AG08395 (cell line): ENCODE data around the gene GAS1.

Experiments used
- DNase-seq: peaks from one replicate; pipeline ENCODE4 v3.0.0; 2012; ENCODE audit warnings: mixed read lengths, low spot score

Gene GAS1, protein sequence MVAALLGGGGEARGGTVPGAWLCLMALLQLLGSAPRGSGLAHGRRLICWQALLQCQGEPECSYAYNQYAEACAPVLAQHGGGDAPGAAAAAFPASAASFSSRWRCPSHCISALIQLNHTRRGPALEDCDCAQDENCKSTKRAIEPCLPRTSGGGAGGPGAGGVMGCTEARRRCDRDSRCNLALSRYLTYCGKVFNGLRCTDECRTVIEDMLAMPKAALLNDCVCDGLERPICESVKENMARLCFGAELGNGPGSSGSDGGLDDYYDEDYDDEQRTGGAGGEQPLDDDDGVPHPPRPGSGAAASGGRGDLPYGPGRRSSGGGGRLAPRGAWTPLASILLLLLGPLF

DNA sequence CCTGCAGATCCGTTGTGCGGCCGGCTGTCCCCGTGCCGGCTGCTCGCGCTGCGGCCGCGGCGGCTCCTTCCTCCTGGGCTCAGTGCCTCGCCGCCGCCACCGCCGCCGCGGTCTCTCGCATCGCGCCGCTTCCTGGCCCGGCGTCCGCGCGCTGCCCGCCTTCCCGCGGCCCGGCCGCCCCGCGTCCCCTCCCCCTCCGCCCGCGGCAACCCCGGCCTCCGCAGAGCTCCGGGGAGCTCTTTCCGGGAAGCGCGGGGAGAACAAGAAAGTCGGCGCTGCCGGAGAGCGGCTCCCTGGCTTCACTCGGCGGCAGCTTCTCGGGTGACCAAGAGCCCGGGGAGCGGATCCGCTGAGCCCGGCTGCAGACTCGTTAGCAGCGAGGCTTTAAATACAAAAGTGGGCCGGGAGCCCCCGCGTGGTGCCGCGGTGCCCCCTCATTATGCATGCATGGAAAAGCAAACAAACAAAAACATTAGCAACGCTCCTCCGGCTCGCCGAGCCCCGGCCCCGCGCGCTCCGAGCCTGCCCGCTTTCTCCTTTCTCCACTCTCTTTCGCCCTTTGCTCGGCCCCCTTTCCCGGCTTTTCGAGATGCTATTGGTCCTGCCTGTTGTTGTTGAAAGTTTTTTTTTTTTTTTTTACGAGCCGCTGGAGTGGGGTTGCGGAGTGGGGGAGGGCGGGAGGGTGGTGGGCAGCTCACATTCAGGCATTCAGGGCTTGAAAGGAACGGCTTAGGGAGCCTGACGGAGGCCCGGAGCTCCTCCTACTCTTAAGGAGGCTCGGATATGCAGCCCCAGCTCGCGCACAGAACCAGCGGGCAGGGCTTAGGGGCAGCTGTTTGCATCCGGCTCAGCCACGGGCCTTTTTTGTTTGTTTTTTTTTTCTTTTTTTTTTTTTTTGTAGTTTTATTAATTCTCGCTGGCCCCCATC is at the start of gene GAS1:
Gene GAS1, minus strand, starts transcription at position 361 of the 928 bp plus-strand sequence. CDS start 727 bp downstream, outside the sequence.
- DNase-seq = peak; percentile 93

DNA sequence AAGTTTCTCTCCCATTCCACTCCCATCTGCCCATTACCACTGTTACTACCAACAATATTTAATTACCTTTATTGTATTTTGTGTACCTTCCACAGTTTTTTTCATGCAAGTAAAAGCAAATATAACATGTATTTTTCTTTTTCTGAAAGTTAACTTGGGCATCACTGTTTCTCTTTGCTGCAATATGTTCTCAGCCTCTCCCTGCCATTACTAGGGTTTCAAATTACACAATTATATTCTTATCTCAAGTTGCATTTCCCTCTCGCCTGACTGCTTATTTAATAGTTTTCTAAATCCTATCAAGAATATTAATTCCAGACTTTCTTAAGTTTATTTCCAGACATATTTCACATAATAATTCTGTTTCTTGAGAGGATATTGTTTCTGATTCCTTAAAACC is 46.9 kb upstream of the GAS1 start:
- no peak for DNase-seq

DNA sequence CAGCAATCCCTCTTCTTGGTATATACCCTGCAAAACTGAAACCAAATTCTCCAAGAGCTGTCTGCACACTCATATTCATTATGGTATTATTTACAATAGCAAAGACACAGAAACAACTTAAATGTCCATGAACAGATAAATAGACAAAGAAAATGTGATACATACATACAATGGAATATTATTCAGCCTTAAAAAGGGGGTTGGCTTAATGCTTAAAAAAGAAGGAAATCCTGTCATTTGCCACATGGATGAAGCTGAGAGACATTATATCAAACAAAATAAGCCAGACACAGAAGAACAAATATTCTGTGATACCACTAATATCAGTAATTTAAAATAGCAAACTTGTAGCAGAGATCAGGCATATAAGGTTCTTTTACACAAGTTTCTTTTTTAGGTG is 46.5 kb upstream of the GAS1 start:
- no peak for DNase-seq

DNA sequence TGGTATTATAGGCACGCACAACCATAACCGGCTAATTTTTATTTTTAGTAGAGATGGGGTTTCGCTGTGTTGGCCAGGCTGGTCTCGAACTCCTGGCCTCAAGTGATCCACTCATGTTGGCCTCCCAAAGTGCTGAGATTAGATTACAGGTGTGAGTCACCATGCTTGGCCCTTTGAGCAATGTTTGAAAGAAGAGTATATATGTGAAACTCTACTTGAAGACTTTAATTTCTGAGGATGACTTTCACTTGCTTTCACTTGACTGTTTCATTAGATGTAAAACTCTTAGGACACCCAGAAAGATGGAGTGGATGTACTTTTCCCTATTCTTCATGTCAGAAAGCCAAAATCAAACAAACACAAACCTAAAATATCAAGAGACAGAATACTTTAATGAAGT is 43.8 kb upstream of the GAS1 start:
- DNase-seq = no peak

DNA sequence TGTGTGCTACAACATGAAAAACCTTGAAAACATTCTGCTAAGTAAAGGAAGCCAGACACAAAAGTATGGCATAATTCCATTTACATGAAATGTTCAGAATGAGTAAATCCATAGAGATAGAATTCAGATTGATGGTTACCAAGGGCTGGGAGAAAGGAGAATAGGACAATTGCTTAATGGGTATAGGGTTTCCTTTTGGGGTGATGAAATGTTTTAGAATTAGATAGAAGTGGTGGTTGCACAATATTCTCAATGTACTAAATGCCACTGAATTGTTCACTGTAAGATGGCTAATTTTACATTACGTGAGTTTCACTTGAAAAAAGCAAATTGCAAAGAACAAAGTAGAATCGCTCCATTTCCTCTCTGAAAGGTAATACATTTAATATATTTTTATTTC is 43.0 kb upstream of the GAS1 start:
- no peak for DNase-seq

DNA sequence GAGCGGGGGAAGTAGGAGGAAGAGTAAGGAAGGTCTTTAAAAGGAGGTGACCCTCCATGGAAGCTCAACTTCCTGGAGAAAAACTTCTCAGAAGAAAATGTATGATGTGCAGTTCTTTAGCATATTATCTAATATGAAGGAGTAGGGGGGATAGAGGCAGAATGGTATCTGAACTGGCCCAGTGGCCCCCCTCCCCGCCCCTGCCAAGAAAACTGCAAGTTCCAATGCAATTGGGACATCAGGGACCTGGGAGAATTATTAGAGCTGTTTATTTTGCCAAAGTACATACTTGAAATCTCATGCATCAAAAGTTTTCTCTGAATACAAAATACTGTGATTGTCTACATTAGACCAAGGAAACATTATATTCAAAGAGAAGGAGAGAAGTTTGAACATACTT is 40.6 kb upstream of the GAS1 start:
- DNase-seq = no peak

DNA sequence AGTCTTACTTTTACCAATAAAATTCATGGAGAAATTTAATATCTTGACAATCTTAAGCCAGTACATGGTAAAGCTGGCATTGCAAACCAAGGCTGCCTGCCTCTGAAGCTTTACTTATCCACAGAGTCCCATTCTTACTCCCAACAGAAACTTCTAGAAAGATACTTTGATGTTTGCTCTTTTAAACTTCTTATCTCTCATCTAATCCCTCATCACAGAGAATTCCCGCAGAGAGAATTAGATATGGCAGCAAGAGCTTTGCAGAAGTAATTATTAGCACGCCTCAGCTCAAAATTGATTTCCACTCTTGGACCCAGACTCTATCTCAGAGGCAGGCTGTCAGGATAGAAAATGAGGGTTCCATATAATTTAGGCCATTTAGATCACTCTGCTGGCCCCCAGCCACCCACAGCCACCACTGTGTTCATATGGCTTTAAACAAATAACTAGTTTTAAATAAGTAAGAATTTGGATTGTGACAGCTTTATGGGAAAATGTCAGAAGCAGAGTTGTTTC is 37.9 kb upstream of the GAS1 start:
- DNase-seq = no peak

DNA sequence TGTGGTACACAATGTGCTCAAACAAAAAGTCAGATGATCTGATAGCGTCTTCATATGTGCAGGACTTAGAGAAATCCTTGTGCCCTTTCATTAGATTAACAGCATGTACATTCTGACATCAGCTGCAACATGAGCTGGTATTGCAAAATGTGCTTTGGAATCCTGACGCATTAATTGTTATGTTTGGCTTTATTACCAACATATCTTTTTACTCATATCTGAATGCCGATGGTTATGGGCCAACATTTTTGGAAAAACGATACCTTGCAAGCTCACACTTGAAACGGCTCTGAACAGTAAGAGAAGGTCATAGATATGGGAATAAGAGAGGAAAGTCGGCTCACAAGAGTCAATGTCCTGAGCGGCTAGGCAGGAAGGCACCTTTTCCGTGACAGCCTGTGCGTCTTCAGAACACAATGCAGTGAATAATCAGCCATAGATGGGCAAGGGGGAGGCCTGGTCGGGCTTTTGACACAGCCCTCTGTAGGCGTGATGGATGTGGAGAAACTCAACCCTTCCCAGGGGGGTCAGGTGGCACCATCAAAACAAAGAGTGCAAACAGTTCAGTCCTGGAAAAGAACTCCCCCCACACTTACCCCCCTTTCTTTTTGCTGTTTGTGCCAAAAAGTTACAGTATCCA is 36.4 kb upstream of the GAS1 start:
- no peak for DNase-seq

DNA sequence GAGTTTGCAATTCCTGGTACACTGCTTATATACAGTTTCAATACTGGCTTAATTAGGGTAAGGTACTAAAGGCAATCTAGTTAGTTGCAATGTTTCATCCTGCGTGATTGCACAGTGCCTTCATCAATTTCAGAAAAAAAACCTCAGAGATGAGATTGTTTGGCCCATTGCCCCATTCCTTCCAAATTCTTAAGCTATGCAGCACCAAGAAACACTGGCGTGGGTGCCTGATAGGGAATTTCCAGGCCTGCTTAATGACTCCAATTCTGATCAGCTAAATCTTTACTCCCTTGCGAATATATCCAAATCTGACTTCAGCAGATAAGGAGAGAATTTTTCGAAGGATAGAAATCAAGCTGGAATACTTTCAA is 35.9 kb upstream of the GAS1 start:
- no peak for DNase-seq

DNA sequence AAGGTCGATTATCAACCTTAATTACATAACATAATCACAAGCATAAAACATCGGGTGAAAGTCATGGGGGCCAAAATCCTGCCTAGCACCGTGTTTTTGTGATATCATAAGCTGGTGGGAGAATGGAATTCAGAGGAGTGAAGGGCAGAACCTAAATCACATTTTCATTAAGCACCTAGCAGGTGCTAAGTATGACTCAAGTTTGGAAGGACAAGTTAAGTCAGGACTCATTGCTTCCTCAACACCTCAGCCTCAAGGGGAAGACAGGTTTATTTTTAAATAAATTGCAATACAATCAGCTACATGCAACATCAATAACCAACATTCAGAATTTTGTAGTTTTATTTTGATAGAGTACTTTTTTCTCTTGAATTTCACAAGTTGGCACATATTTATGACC is 33.5 kb upstream of the GAS1 start:
- no peak for DNase-seq

DNA sequence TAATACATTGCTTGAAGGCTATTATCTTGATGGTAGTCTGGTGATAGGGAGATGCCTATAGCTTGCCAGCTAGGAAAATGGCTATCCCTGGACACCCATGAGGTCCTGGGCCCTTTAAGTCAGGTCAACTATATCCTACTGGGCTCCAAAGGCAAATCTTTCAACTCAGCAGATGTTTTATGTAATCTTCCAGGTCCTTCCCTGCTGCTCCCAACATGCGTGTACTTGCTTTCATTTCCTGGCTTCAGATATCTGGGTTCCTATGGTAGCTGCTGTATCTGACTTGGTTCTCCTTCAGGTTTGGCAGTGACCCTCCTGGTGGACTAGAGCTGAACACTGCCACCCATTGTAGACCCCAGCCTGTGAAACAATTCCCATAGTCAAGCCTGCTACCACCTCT is 32.4 kb upstream of the GAS1 start:
- DNase-seq = no peak

DNA sequence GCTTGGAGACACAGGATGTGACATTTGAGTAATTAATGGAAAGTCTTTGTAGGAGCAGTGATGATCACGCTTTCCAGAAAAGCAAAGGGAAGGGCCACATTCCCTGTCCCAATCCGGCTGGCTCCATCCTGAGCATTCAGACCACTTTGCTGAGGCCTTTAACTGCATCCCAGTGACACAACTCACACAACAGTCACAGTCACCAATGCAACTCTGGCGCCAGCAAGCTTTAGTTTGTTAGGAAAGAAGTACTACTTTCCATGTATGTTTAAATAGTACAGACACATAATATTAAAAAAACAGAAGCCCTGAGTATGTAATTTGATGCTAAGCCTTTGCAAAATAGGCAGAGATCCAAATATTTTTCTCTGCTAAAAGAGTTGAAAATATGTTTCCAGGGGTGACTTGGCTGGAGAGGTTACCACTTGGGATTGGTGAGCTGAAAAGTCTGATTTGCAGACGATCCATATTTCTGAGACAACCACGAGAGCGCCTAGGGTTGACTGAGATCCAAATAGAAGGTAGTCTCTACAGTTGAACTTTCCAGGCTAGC is 31.7 kb upstream of the GAS1 start:
- DNase-seq = no peak

DNA sequence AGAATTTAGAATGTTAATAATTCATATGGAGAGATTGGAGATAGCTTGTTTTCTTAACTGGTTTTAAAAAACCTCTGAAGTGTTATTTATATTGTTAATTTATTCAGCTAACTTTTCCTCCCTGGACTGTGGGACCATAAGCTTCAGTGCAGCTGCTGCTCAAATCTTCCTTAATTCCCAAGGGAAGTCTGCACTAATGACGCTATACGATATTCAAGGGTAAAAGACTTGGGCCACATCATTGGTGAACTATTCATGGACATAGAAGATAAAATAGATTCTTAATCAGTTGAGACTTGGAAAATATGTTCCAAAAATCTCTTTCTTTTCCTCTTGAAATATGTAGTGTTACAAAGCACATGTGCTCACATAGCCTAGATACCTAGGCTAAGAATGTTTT is 31.1 kb upstream of the GAS1 start:
- no peak for DNase-seq

DNA sequence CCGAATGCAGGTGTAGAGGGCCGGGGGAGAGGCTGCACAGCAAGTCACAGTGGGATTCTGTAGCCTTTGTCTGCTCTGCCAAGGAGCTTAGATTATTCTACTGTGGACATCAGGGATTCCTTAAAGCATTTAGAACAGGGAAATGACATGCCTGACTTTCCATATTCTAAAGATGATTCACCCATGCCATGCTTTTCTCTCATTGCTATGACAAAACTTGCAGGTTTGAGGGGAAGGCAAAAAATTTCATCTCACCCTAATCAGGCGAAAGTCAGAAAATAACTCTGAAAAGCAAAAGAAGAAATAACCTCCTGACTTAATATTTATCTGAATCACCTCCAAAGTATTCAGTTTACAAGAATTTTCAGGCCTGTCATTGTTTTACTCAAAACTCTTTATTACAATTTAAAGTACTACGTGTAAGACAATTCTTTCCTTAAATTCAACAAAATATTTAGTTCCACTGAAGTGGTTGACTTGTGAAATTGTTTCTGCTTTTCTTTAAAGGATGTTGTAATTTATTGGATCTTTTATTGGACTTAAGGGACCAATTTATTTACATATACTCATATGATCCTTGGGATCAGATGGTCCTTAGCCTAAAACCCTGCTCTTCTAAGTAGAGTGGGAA is 30.0 kb upstream of the GAS1 start:
- peak; percentile 37 for DNase-seq

DNA sequence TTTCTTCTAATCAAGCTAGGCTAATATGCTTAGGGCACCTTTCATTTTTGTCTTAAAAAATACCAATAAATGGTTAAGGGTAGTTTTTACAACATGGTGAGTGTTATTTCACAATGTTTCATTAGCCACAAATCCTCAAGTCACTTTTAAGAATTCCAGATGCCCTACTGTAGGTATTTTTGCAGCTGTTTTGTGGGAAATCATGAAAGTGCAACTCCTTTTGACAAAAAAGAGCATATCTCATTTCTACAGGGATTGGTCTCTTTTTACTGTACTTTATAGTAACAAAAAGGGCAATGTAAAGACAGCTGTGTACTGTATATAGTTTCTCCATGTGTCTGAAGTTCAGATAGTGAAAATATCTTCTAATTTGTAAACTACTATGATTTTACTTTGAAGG is 28.3 kb upstream of the GAS1 start:
- DNase-seq = no peak

DNA sequence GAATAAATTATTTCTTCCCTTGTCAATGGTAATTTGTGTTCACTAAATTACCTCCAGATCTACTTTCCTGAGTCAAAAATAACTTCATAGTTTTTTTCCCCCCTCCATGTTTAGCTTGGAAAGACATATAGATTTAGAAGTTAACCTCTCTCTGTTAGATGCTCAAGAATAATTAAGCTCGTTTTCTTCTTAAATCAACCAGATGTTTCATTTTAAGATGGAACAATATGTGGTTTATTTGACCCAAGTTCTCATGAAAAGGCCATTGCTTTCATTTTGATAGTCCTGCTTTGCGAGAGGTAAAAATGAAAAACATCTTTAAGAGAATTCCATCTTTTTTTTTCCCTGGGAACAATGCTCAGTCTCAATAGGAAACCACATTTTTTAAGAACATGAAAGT is 27.7 kb upstream of the GAS1 start:
- DNase-seq = no peak

DNA sequence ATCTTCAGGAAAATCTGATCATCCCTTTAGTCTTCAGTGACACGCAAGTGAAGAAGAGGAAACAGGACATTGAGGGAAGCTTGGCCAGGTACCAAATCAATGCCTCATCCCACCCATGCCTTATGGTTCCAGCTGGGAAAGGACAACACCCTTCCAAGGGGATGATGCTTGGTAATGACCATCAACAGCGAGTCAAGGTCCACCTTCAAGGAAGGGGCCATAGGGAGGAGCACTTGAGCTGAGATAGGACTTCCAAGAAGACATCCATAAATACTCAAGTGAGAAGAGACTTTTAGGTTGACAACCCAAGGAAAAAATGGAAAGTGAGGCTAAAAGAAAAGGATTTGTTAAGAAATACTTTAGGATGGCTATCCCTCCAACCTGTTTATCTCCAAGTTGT is 27.1 kb upstream of the GAS1 start:
- DNase-seq = no peak

DNA sequence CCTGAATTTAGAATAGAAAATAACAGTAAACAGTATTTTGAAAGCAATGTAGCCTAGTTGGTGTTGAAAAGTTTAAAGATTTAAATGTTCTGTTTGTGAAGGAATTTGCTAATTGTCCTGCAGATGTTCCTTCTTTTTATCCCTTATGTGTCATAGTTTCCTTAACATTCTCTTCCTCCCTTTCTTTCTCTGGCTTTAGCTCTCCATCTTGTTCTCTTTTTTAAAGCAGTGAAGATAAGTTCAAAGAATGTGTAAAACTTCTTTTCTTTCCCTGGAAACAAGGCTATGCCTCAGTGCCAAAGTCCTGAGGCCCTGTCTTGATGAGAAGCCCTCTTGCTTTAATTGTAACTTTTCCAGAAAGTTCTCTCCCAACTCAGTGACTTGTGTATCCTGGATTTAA is 24.4 kb upstream of the GAS1 start:
- no peak for DNase-seq

DNA sequence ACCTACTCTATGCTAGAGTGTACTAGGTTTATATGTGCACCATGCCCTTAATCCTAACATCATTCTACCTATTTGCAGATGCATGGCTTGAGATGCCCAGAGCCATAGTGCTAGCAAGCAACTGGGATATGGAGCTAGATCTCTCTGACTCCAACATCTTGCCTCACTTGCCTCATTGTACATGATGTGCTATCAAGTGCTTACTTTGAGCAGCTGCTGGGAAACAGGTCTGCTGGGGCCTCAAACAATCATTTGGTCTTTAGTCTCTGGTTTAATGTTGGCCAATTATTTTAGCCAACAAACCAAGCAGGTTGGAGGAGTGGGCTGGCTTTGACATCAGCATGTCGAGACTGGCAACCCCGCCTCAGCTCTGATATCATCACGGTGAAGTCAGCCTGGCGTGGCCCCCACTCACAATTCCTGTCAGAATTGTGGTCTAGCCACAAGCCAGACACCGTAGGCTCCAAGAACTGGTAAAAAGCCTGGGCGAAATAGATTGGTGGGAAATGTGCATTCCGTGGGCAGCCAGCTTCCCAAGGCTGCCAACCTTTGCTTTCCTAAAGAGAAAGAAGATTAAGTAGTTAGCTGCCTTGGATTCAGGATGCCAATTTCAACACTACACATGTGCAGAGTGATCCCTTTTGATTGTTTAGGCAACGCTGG is 21.1 kb upstream of the GAS1 start:
- no peak for DNase-seq

DNA sequence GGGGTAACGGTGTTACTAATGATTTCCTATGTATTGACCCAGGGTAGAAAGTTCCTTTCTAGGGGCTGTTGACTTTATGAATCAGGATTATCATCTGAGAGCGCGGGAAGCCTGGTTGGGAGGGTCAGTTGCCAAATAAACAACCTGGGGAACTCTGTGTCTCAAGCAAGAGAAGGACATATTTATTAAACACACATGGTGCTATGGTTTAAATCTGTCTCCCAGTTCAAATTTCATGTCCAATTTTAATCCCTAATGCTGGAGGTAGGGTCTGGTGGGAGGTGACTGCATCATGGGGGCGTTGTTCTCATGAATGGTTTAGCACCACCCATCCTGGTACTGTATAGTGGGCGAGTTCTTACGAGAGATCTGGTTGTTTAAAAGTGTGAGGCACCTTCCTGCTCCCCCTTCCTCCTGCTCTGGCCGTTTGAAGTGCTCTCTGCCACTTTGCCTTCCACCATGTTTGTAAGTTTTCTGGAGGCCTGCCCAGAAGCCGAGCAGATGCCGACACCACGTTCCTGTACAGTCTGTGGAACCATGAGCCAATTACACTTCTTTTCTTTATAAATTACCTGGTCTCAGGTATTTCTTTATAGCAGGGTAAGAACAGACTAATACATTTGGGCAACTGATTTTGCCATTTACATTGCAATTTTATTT is 19.7 kb upstream of the GAS1 start:
- no peak for DNase-seq
